K562 (cell line): ENCODE measurements around the gene PCP4L1. TPM values are rescaled to one million over a fixed set of nuclear protein-coding genes. Genes with fewer than 3 reads are reported as not detected.

ENCODE experiments used
- ATAC-seq: fragments of 200-7000 bp; cut with Tn5 transposase; 3 replicates; pipeline ENCODE4 v1.9.1; 2020; ENCODE audit warnings: moderate library complexity
- BruUV-seq: library from RNA; stranded (reverse); fragments of 400-500 nt; replicated peaks from 2 replicates; lab custom pipeline; 2021; lab: Mats Ljungman, UMichigan
- CTCF ChIA-PET: fragments of 300-600 bp; formaldehyde crosslinking; extraction: SDS; loops from one replicate; lab custom pipeline; 2021; ENCODE audit warnings: low intra/inter-chr PET ratio; lab: Yijun Ruan, JAX
- POLR2A ChIA-PET: fragments of 300-600, 350-650 bp; sonication (Branson Sonifier 250); formaldehyde crosslinking; extraction: SDS; loops from one replicate; lab custom pipeline; 2021; ENCODE audit warnings: antibody characterized with exemption, inconsistent platforms; lab: Yijun Ruan, JAX
- DNase-seq, 4 experiments: peaks; one replicate each; pipeline versions ENCODE4 v3.0.0 to v3.0.0-alpha.2; 2011 to 2018; ENCODE audit warnings: low spot score in 3 of 4, mixed read lengths in 3 of 4; ENCODE audit errors: extremely low read depth in 1 of 4
- FAIRE-seq: peaks from 2 replicates; lab custom pipeline; 2011; peaks lifted over from hg19 to GRCh38; lab: Jason Lieb, UNC
- H2AFZ ChIP-seq: 2 replicates; pipeline ENCODE4 v1.6.0; 2011; ENCODE audit warnings: low read depth, low read length, control low read depth, inconsistent platforms
- H3K27ac ChIP-seq: fragments of 200-600 bp; 3 replicates; pipeline ENCODE4 v1.8.0; 2011; ENCODE audit warnings: low read depth, mild to moderate bottlenecking, control low read depth, inconsistent platforms, low read length, moderate library complexity, mixed read lengths; ENCODE audit errors: extremely low read depth
- H3K27me3 ChIP-seq, 2 experiments: fragments of 300-600 bp in 1 of 2; 2 replicates in 1 of 2; 3 replicates in 1 of 2; pipeline versions ENCODE4 v1.6.0 to v1.8.0; 2011; ENCODE audit warnings: inconsistent platforms in 2 of 2, low read length in 2 of 2, mild to moderate bottlenecking in 1 of 2, mixed read lengths in 1 of 2, moderate library complexity in 1 of 2; ENCODE audit not compliant: control insufficient read depth in 2 of 2, insufficient read depth in 2 of 2
- H3K36me3 ChIP-seq: fragments of 300-600 bp; 3 replicates; pipeline ENCODE4 v1.8.0; 2011; ENCODE audit warnings: mild to moderate bottlenecking, low read length, inconsistent platforms; ENCODE audit not compliant: control insufficient read depth, insufficient read depth
- H3K4me1 ChIP-seq, 2 experiments: fragments of 200-600 bp in 1 of 2; replicated peaks in 1 of 2; 2 replicates in 1 of 2; 3 replicates in 1 of 2; pipeline versions ENCODE4 v1.5.1 to v1.8.0; 2011; ENCODE audit warnings: inconsistent platforms in 2 of 2, low read length in 2 of 2, mild to moderate bottlenecking in 1 of 2, mixed read lengths in 1 of 2, moderate library complexity in 1 of 2; ENCODE audit not compliant: control insufficient read depth in 2 of 2, insufficient read depth in 2 of 2
- H3K4me2 ChIP-seq: 2 replicates; pipeline ENCODE4 v1.6.1; 2011; ENCODE audit warnings: low read length, control low read depth, inconsistent platforms, mixed read lengths; ENCODE audit not compliant: insufficient read depth
- H3K4me3 ChIP-seq: fragments of 200-600 bp; sonication (generic), shearing (Covaris generic); 2 replicates; pipeline ENCODE4 v1.5.1; 2016; ENCODE audit warnings: control low read depth, inconsistent platforms
- H3K79me2 ChIP-seq: fragments of 200-600 bp; 3 replicates; pipeline ENCODE4 v1.8.0; 2011; ENCODE audit warnings: low read length, inconsistent platforms; ENCODE audit not compliant: control insufficient read depth, insufficient read depth
- H3K9ac ChIP-seq, 2 experiments: 2 replicates each; pipeline versions ENCODE4 v1.6.0 to v1.6.1; 2011; ENCODE audit warnings: low read depth in 2 of 2, low read length in 2 of 2, control low read depth in 1 of 2, inconsistent platforms in 1 of 2, mild to moderate bottlenecking in 1 of 2, mixed read lengths in 1 of 2; ENCODE audit not compliant: insufficient read depth in 1 of 2
- H3K9me1 ChIP-seq: one replicate; pipeline ENCODE4 v1.6.0; 2011; ENCODE audit warnings: inconsistent platforms, mild to moderate bottlenecking, low read length, moderate library complexity; ENCODE audit not compliant: control insufficient read depth, insufficient read depth
- H3K9me3 ChIP-seq: replicated peaks from 2 replicates; pipeline ENCODE4 v1.5.1; 2011; ENCODE audit warnings: low read depth, low read length, inconsistent platforms; ENCODE audit not compliant: control insufficient read depth, insufficient read depth
- H4K20me1 ChIP-seq: replicated peaks from 2 replicates; pipeline ENCODE4 v1.6.1; 2011; ENCODE audit warnings: low read length, inconsistent platforms, mixed read lengths; ENCODE audit not compliant: control insufficient read depth, insufficient read depth
- PKNOX1 ChIP-seq: fragments of 450-650 bp; IDR thresholded peaks from 2 replicates; pipeline ENCODE4 v1.6.1; 2016
- POLR2H ChIP-seq: IDR thresholded peaks from 2 replicates; pipeline ENCODE4 v1.6.1; 2016; ENCODE audit warnings: missing genetic modification characterization, low read depth, mild to moderate bottlenecking, control low read depth, missing compliant biosample characterization, moderate library complexity
- REST ChIP-seq, 2 experiments: fragments of 450-650 bp; formaldehyde crosslinking in 1 of 2; IDR thresholded peaks; 2 replicates each; pipeline versions ENCODE4 v1.4.0 to v1.6.1; 2014 to 2020; ENCODE audit warnings: mild to moderate bottlenecking in 2 of 2, borderline replicate concordance in 1 of 2, low read depth in 1 of 2
- WGBS: fragments of 100-300 bp; shearing (Covaris generic); methylation state at CpG from one replicate; pipeline ENCODE4 v1.1.6; 2016; ENCODE audit warnings: low coverage, mixed read lengths; ENCODE audit not compliant: insufficient coverage; ENCODE audit errors: missing lambda C conversion rate; 5-methylcytosine and 5-hydroxymethylcytosine counted together
- in situ Hi-C: fragments of 300-500 bp; cut with MboI; formaldehyde crosslinking; loops from 4 replicates; pipeline ENCODE4 v1.15.0; 2018; ENCODE audit warnings: inconsistent platforms, mixed read lengths
- intact Hi-C: fragments of 100-400 bp; cut with micrococcal nuclease; formaldehyde crosslinking; loops from 2 replicates; pipeline ENCODE4 v1.14.2; 2022
- polyA plus RNA-seq, 8 experiments: library from polyadenylated mRNA; depleted of rRNA in 4 of 8; stranded (reverse) in 5 of 8; unstranded in 3 of 8; fragments of >200 nt; fragmentation: Nextera tagmentation in 2 of 8; fragmentation: Illumina TruSeq in 1 of 8; extraction: Ambion mirVana in 2 of 8; extraction: Trizol in 1 of 8; gene quantifications; 2 replicates each; pipeline versions ENCODE4 v1.2.1 to v1.2.3, GENCODE V29; 2011 to 2014; ENCODE audit warnings: inconsistent platforms in 1 of 8, missing spikeins in 1 of 8
- total RNA-seq, 7 experiments: library from RNA; depleted of rRNA in 6 of 7; stranded (reverse); fragments of >200 nt in 6 of 7; fragmentation: Illumina TruSeq in 2 of 7; extraction: Trizol in 2 of 7; gene quantifications; 2 replicates each; pipeline versions ENCODE4 v1.2.1 to v1.2.3, GENCODE V29; 2011 to 2021; ENCODE audit warnings: low replicate concordance in 1 of 7

PCP4L1 gene
- total and polyA plus RNA-seq, 9 of the 15 experiments (the other 6 are each of a cell fraction or from before 2014, with no cell fraction given), result not detected

DNA sequence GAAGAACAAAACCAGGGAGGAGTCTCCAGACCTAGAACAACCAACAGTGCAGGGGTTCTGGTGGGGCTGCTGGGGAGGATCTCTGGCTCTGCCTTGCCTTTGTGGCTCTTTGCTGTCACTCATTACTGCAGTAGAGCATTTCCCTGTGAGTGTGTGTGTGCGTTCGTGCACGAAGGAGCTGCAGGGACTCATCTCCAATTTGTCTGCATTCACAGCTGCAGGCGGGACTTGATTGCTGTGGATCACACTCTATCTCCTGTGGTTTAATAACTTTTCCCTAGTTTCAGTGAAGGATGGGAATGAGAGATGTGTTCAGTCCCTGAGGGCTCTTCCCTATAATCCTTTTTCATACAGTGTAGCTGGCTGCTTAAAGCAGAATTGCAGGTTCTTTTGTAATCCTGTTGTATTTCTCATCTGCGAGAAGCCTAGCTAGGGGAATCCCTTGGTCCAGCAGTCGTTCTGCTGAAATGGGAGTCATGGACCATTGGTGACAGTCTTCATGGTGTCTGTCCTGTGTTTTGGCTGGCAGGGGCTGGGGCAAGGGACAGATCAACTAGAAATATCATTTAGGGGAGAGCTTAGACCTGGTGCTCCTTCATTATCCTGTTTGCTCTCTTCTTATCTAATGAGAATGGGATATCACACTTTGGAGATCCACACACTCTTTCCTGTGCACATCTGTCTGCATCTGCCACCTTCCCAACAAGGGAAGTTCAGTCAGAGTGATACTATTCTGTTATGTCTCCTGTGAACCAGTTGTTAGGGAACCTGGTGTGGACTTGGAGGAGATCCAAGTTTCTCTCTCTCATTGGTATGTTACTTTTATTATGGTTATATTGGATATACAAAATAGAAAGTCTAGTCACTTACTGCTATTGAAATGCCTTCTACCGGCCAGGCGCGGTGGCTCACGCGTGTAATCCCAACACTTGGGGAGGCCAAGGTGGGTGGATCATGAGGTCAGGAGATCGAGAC lies 3.0 kb downstream of the PCP4L1 start:
- H3K79me2 ChIP-seq, result no peaks in the 10 kb centered on the region
- ATAC-seq, result no peak; the same call in 2 of the 3 replicates
- no TSS peak for BruUV-seq
- H2AFZ ChIP-seq, result no peak overlapping the region
- peaks cover 0 to 7% of the 10 kb centered on the region in 2 experiments; a peak in 3 of 5 replicates for H3K4me1 ChIP-seq
- no peaks in the 10 kb centered on the region for H4K20me1 ChIP-seq
- ChIA-PET CTCF (no interaction called here), POLR2A (interaction anchor here (0.6 to 2.1 kb wide), 4 partner anchors 13 to 33 kb away, joined by 3 to 7 read pairs (median 4); no protein-coding TSS in a partner anchor)
- in situ Hi-C loops, result no loop called here
- 20% methylated on average over 12 of the region's 12 CpGs for WGBS
- no peak overlapping the region for H3K9ac ChIP-seq
- FAIRE-seq, result no peak
- no peak for DNase-seq
- H3K27me3 ChIP-seq, result peaks cover 33 to 47% of the 10 kb centered on the region in 2 experiments; a peak in 4 of 5 replicates
- H3K36me3 ChIP-seq, result no peaks in the 10 kb centered on the region
- no peak overlapping the region for H3K4me3 ChIP-seq
- H3K9me3 ChIP-seq, result no peaks in the 10 kb centered on the region; the same call in 1 of the 2 replicates
- no peaks in the 10 kb centered on the region for H3K9me1 ChIP-seq
- H3K4me2 ChIP-seq, result no peak overlapping the region
- no peak overlapping the region for H3K27ac ChIP-seq
- peak; percentile 27; the same call in 1 of the 2 replicates for TF ChIP-seq PKNOX1
- no peak for TF ChIP-seq POLR2H (tag)
- TF ChIP-seq REST (IDR thresholded peaks at IDR 0.05; ENCODE audit: borderline replicate concordance), result peak; percentile 48
- TF ChIP-seq REST (CRISPR knock-in tag; IDR thresholded peaks at IDR 0.05; ENCODE audit: low read depth), result no peak
- TF ChIP-seq, all 486 proteins: peak for 2
- intact Hi-C loops, result no loop called here
